HL-60/S4 (cell line): ENCODE data around the gene TMEM139.

ENCODE experiments used
- in situ Hi-C: fragments of 300-500 bp; cut with MboI; formaldehyde crosslinking; loops from 2 replicates; pipeline ENCODE4 v1.14.3; 2022; ENCODE audit warnings: low sequenced_read_pairs

Gene TMEM139

DNA sequence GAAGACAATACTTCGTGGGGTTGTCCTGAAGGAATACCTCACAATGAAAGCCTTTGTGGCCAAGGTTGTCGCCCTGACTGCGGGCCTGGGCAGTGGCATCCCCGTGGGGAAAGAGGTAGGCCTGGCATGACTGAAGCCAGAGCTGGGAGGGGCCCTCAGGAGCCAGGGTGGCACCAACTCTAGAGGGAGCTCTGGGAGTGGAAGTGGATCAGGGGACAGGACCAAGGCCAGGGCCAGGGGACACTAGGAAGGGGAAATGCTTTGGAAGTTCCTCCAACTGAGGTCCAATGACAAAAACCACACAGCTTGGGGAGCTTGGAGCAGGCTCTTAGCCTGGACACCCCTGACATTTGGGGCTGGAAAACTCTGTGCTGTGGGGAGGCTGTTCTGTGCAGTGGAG lies 37.0 kb downstream of the TMEM139 start:
- in situ Hi-C loops, result no loop called here

DNA sequence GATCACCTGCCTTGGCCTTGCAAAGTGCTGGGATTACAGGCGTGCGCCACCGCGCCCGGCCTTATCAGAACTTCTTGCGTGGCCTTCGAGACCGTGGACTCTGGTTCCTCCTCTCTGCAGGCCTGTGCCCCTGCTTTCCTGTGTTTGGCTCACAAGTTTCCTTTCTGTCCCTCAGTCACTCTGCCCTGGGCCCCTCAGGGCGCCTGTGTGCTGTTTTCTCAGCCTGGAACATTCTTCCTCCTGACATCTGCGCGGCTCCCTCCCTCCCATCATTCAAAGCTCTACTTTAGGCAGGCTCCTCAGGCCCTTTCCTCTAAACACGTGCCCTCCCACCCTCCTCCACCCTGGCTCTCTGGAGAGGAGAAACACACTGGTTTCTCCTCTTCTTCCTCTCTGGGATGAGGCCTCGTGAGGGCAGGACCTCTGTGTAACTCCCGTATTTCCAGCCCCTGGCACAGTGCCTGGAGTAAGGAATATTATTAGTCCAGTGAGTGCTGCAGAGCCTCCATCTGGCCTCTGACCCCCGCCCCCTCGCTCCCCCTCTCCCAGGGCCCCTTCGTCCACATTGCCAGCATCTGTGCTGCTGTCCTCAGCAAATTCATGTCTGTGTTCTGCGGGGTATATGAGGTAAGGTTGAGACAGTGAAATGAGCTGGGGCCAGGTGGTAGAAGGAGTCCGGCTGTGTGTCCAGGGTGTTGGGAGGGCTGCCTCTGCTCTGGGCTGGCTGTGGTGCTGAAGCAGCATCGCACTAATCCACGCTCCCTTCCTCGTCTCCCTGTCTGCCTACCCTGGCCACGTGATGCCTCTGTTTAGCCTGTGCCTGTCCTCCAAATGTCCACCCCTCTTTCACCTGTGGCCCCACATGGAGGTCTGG lies 38.2 kb downstream of the TMEM139 start:
- in situ Hi-C loops, result no loop called here

DNA sequence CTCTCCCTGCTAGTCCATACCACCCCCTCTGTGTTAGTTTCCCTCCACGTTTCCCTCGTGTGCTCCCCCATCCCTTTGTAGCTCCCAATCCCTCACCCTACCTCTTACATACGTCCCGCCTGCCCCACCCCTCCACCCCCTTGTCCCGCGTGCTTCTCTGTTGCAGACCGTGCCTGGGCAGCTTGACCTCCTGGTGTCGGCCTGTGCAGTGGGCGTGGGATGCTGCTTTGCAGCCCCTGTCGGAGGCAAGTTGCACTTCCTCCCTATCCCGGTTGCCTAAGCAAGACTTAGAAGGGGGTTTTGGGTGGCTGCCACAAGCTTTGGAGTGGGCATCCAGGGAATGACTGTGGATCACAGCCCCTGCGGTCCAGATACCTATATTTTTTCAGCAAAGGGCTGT lies 38.9 kb downstream of the TMEM139 start:
- in situ Hi-C loops, result no loop called here

DNA sequence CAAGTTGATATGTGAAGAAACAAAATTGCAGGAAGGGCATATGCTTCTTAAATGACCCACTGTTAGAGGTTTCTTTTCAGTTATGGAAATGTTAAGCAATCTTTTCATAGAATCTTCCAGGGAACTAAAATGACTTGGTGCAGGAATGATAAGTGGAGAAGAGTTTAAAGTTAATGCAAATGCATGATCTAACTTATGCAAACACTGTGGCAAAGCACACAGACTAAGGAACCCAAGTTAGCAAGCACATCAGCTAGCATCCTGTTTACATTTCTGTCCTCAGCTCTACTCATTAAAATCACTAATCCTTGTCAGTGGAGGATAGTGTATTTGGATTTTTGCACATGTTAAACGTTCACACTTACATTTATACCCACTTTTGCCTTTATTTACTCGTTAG lies 40.5 kb downstream of the TMEM139 start:
- in situ Hi-C loops, result no loop called here

DNA sequence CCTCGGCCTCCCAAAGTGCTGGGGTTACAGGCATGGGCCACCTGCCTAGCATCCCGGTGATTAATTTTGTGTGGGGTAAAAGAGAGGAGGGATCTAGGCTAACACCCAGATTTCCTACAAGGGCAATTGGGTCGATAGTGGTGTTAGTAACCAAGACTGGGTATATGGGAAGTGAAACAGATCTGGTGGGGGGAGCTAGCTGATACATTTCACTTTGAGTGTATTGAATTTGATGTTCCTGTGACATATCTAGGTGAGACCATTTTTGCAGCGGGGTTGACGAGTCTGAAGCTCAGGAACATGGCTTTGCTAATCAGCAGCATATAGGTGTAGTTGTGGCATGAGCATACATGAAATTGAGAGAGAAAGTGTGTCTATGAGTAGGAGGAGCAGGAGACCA lies 43.1 kb downstream of the TMEM139 start:
- in situ Hi-C loops, result no loop called here

DNA sequence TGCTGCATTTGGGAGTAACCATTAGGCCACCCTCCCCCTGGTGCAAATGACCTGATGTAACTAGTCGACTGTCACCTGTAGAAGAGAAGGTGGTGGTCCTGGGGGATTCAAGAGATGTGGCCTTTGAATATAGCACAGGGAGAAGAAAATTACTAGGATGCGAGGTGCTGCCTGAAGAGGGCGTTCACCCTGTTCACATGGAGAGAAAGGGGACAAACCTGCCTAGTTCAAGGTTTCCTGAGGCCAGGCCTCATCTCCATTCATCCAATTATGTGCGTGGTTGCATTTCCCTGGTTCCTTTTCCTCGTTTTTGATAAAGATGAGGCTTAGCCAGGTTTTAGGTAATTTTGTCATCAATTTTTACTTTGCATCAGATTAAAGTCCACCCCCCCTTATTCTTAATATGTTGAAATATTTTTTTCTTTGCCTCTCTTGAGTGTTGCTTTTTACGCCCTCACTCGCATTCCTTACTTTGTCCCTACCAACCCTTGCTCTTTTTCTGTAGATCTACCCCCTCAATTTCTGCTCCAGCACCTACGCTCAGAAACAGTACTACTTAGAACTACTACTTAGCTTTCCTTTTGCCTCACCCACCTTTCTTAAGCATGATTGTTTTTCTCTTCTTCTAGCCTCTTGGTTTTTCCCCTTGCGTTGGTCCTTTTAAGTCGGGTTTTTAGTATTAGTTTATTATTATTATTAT lies 44.9 kb downstream of the TMEM139 start:
- in situ Hi-C loops, result no loop called here

DNA sequence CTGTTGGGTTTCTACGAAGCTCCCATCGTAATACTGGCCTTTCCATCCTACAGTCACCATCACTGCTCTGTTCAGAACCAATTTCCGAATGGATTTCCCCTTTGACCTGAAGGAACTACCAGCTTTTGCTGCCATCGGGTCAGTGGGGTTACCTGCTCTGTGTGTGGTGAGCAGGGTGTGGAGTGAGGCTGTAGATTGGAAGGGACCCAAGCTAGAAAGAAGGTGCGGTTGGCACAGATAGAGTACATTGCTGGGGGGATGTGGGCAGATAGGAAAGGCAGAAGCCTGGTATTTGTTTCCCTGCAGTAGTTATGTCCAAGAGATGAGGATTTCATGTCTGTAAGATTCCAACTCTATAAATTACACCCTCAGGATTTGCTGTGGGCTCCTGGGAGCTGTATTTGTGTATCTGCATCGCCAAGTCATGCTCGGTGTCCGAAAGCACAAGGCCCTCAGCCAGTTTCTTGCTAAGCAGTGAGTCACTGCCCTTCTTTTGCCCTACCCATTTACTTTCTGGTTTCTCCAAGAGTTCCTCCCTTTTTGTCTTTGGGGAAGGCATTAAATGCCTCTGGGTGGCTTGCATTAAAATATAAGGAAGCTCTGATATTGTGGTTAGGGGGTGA lies 46.5 kb downstream of the TMEM139 start:
- in situ Hi-C loops, result no loop called here

DNA sequence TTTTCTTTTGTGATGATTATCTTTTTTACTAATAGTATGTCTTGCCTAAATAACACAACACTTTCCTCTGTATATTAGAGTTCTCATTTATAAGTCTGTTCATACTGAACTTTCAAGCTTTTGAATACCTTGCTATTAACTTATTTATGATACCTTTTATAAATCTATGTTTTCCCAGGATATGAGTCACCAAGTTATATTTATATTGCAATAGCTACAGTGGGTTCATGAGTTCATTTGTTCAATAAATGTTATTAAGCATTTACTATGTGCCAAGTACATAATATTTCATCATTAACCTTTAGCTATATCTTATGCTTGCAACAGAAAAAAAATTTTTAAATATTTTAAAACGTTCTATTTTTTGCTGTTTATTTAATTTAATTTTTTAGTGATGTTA lies 49.5 kb downstream of the TMEM139 start:
- in situ Hi-C loops, result no loop called here

DNA sequence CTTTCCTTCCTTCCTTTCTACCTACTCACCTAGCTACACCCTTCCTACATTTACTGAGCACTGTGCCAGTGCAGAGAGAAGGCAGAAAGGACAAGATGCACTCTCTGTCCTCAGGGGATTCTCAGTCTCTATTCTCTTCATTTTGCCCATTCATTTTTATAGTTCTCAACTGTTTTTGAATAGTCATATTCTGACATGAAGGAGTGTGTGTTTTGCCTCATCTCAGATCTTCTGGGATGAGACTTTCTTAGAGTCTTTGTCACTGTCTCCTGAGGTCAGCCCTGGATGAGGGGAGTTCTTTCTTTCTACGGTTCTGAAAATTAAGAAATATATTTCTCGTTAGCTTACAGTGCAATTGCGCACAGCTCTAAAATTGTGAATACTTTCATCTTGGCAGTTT lies 52.5 kb downstream of the TMEM139 start:
- in situ Hi-C loops, result no loop called here
